Activated CD8-positive, alpha-beta T cell treated with anti-CD3 and anti-CD28 coated beads for 36 hours (primary cell): ENCODE data around the gene FGF16. TPM values are rescaled to one million over a fixed set of nuclear protein-coding genes. Genes with fewer than 3 reads are reported as not detected.
"Not testable (repeated sequence)": the region's sequence is repeated elsewhere in the genome, so short reads cannot be mapped to it uniquely, and the experiment has no call there.

Experiments used
- ATAC-seq: fragments of 200-7000 bp; cut with Tn5 transposase; one replicate; pipeline ENCODE4 v1.10.0; 2021; ENCODE audit warnings: mild to moderate bottlenecking, moderate library complexity
- CTCF ChIA-PET: fragments of 350-600 bp; sonication (Branson Sonifier 250); formaldehyde crosslinking; loops from one replicate; lab custom pipeline; 2021; ENCODE audit warnings: antibody characterized with exemption; lab: Charles Lee
- POLR2A ChIA-PET: fragments of 350-600 bp; sonication (Branson Sonifier 250); formaldehyde crosslinking; loops from one replicate; lab custom pipeline; 2021; ENCODE audit warnings: antibody characterized with exemption; lab: Charles Lee
- DNase-seq: peaks from one replicate; pipeline ENCODE4 v3.0.0-alpha.2; 2020
- H3K27ac Mint-ChIP-seq: one replicate; pipeline ENCODE4 v1.8.0; 2021; ENCODE audit warnings: mild to moderate bottlenecking, mixed read lengths
- H3K27me3 Mint-ChIP-seq: one replicate; pipeline ENCODE4 v1.8.0; 2021; ENCODE audit warnings: mixed read lengths
- H3K36me3 Mint-ChIP-seq: one replicate; pipeline ENCODE4 v1.8.0; 2021; ENCODE audit warnings: low read depth, mixed read lengths
- H3K4me1 Mint-ChIP-seq: one replicate; pipeline ENCODE4 v1.8.0; 2021; ENCODE audit warnings: low read depth, mixed read lengths
- H3K4me3 Mint-ChIP-seq: one replicate; pipeline ENCODE4 v1.8.0; 2021; ENCODE audit warnings: mild to moderate bottlenecking, moderate library complexity, mixed read lengths
- H3K9me3 Mint-ChIP-seq: one replicate; pipeline ENCODE4 v1.8.0; 2021; ENCODE audit warnings: mixed read lengths
- CTCF ChIP-seq: fragments of 200-600 bp; IDR thresholded peaks from one replicate; pipeline ENCODE4 v1.8.0; 2022; ENCODE audit warnings: antibody characterized with exemption, mild to moderate bottlenecking
- intact Hi-C: fragments of 100-400 bp; cut with micrococcal nuclease; formaldehyde crosslinking; loops from one replicate; pipeline ENCODE4 v1.10.0; 2022
- total RNA-seq, 2 experiments: library from RNA; stranded (reverse); gene quantifications; one replicate each; pipeline ENCODE4 v1.2.3, GENCODE V29; 2021

Gene FGF16
- total RNA-seq, 2 experiments from 2014 or later, result not detected

GRCh38 chrX:77450996-77451395 is 3.8 kb downstream of the FGF16 start:
- POLR2A ChIA-PET, result no interaction called here
- ATAC-seq, result peak; percentile 26
- TF ChIP-seq CTCF, result no peak
- intact Hi-C loops, result no loop called here
- peaks cover 2% of the 10 kb centered on the region for H3K4me1 Mint-ChIP-seq
- no peaks in the 10 kb centered on the region for H3K9me3 Mint-ChIP-seq
- no peak overlapping the region for H3K27ac Mint-ChIP-seq
- no peaks in the 10 kb centered on the region for H3K36me3 Mint-ChIP-seq
- H3K27me3 Mint-ChIP-seq, result peaks cover 10% of the 10 kb centered on the region
- CTCF ChIA-PET, result no interaction called here
- no peak for DNase-seq
- no peak overlapping the region for H3K4me3 Mint-ChIP-seq

GRCh38 chrX:77453190-77453589 is 6.0 kb downstream of the FGF16 start:
- no peaks in the 10 kb centered on the region for H3K36me3 Mint-ChIP-seq
- intact Hi-C loops, result no loop called here
- H3K4me1 Mint-ChIP-seq, result no peaks in the 10 kb centered on the region
- ChIA-PET CTCF (no interaction called here), POLR2A (no interaction called here)
- H3K27ac Mint-ChIP-seq, result no peak overlapping the region
- no peak overlapping the region for H3K4me3 Mint-ChIP-seq
- TF ChIP-seq CTCF, result no peak
- no peaks in the 10 kb centered on the region for H3K9me3 Mint-ChIP-seq
- no peak for ATAC-seq
- H3K27me3 Mint-ChIP-seq, result peaks cover 8% of the 10 kb centered on the region
- no peak for DNase-seq

- Mint-ChIP-seq H3K9me3 (no peaks in the 10 kb centered on the region), H3K27me3 (no peaks in the 10 kb centered on the region), H3K4me3 (no peak overlapping the region), H3K27ac (no peak overlapping the region), H3K4me1 (no peaks in the 10 kb centered on the region), H3K36me3 (no peaks in the 10 kb centered on the region)
- no peak for TF ChIP-seq CTCF
- no peak for ATAC-seq
- ChIA-PET CTCF (no interaction called here), POLR2A (no interaction called here)
- intact Hi-C loops, result no loop called here
- DNase-seq, result no peak
Observed at GRCh38 chrX:77455437-77455836, 8.2 kb downstream of the FGF16 start.

GRCh38 chrX:77484045-77484444 is 36.9 kb downstream of the FGF16 start:
- no peaks in the 10 kb centered on the region for H3K36me3 Mint-ChIP-seq
- CTCF ChIA-PET, result no interaction called here
- no peaks in the 10 kb centered on the region for H3K4me1 Mint-ChIP-seq
- peaks cover 3% of the 10 kb centered on the region for H3K9me3 Mint-ChIP-seq
- POLR2A ChIA-PET, result no interaction called here
- DNase-seq, result no peak
- H3K27ac Mint-ChIP-seq, result no peak overlapping the region
- H3K4me3 Mint-ChIP-seq, result no peak overlapping the region
- no peak for TF ChIP-seq CTCF
- no peak for ATAC-seq
- intact Hi-C loops, result no loop called here
- H3K27me3 Mint-ChIP-seq, result peaks cover 3% of the 10 kb centered on the region

- Mint-ChIP-seq H3K27ac (no peak overlapping the region), H3K9me3 (no peaks in the 10 kb centered on the region), H3K27me3 (no peaks in the 10 kb centered on the region), H3K4me3 (no peak overlapping the region), H3K4me1 (no peaks in the 10 kb centered on the region), H3K36me3 (no peaks in the 10 kb centered on the region)
- no peak for DNase-seq
- ATAC-seq, result no peak
- intact Hi-C loops, result no loop called here
- ChIA-PET CTCF (no interaction called here), POLR2A (no interaction called here)
- no peak for TF ChIP-seq CTCF
Observed at GRCh38 chrX:77493677-77494553, 46.7 kb downstream of the FGF16 start.

- H3K4me1 Mint-ChIP-seq, H3K27me3 Mint-ChIP-seq, DNase-seq, H3K27ac Mint-ChIP-seq, H3K36me3 Mint-ChIP-seq, H3K9me3 Mint-ChIP-seq, H3K4me3 Mint-ChIP-seq, POLR2A ChIA-PET, CTCF ChIA-PET, intact Hi-C loops, ATAC-seq: not testable (repeated sequence)
Observed at GRCh38 chrX:77500164-77500563, 53.0 kb downstream of the FGF16 start.
